ELR (cell line): ENCODE results near the gene CBLB.

ENCODE experiments used
- DNase-seq: peaks from one replicate; pipeline ENCODE4 v3.0.0-alpha.2; 2015; ENCODE audit warnings: low read depth

CBLB gene

DNA sequence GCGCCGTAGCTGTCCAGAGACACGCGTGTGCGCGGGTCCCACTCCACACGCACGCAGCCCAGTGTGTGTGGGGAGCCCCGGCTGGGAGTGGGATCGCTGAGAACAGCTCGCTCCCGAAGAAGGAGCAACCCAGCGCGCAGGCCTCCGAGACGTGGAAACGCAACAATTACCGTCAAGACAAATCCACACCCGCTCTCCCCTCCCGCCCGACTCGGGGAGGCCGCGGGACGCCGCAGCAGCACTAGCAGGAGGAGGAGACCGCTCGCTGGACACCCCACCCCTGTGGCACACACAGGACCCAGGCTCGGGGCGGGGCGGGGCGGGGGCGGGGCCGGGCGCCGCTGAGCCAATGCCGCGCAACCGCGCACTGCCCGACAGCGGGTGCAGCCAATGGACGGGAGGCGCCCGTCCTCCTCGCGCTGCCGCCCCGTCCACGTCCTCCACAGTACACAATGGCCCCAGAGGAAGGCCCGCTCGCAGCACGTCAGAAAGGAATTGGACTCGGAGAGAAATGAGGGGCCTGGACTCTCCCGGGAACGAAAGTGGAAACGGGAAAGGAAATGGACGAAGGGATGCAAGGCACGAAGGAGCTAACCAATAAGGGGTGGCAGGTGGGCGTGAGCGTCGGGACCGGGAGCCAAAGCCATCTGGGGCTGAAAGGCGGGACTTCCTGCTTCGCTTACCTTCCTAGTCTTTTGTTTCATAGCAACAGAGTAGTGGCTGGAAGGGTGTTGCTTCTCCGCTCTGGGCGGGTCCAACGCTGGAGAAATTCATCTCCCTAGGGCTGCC is at the start of gene CBLB:
CBLB (minus strand) TSS at position 271 of the 789 bp plus-strand sequence. CDS start 1,435 bp downstream, outside the sequence.
- peak; percentile 96 for DNase-seq

DNA sequence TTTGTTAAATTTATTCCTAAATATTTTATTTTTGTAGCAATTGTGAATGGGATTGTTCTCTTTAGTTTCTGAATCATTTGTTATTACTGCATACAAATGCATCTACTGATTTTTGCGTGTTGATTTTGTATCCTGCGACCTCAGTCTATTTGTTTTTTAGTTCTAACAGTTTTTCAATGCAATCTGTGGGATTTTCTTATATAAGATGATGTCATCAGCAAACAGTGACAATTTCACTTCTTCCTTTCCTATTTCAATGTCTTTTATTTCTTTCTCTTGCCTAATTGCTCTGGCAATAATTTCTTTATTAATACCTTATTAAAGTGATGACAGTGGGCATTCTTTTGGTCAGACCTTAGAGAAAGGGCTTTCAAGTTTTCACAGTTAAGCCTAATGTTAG is 48.0 kb upstream of the CBLB start:
- no peak for DNase-seq

DNA sequence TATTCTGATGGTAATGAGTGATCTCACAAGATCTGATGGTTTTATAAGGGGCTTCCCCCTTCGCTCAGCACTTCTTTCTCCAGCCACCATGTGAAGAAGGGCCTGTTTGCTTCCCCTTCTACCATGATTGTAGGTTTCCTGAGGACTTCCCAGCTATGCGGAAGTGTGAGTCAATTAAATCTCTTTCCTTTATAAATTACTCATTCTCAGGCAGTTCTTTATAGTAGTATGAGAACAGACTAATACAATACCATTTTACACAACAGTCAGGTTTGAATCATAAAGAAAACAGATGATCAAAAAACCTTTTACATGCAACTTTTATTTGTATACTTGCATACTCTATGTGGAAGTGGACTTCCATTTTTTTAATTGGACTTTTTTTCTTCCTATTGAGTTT is 46.7 kb upstream of the CBLB start:
- peak; percentile 61 for DNase-seq

DNA sequence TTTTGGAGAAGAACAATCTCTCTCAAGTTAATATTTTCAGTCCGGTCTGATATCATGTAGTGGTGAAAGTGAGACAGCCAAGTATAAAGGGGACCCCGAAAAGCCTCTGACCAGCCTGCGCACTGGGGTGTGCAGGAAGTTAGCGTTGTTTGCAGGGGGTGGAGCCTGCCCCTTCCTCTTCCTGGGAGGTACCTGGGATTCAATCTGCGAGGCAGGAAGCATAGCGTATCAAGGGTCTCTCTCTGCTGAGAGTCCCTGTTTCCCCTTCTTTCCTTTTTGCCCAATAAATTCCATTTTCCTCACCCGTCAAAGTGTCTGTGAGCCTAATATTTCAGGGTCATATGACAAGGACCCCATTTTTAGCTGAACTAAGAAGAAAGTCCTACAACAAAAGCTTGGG is 44.8 kb upstream of the CBLB start:
- DNase-seq = no peak

DNA sequence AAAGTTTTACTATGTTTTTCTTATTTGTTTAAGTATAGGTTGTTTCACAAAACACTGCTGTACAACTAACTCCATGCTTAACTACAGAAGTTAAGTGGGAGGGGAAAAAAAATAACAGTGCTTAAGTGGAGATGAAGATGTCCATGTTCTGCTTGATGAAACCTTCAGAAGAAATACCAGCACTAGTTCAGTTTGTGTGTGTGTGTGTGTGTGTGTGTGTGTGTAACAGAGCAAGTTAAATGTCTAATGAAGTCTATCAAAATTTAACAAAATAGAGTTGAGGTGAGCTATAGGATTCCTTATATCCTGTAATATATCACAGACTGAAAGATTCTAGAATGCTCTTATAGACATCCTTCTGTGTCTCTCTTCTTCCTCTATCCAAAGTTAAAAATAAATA is 44.1 kb upstream of the CBLB start:
- no peak for DNase-seq

DNA sequence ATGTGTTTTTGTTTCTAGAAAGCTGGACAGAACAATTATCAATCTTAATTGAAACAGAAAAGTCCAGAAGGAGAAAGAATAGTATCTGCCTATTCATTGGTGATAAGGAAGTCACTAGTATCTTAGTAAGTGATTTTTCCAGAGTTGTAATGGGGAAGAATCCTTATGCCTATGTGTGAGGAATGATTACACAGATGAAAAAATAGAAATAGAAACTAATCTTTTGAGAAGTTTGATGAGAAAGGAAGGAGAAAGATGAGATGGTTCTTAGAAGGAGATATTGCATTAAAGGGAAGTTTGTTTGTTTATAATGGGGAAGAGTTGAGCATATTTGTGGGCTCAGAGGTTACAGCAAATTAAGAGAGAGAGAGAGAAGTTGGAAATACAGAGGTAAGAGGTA is 42.7 kb upstream of the CBLB start:
- no peak for DNase-seq

DNA sequence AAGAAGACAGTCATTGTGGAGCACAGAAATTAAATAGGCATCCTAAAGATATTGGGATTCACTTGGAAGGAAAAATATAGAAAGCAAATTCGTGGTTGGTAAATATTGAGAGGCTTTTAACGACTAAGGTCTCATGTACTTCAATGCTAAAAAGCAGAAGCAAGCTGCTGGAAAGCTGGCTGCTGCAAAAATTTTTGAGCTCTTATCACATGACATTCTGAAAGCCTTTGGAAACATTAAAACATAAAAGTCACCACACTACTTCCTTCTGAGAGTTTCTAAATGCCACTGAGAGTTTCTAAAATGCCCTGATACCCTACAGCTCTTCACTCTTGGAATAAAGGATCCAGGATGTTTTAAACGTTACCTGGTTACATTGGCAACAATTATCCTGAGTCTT is 39.0 kb upstream of the CBLB start:
- DNase-seq = no peak

DNA sequence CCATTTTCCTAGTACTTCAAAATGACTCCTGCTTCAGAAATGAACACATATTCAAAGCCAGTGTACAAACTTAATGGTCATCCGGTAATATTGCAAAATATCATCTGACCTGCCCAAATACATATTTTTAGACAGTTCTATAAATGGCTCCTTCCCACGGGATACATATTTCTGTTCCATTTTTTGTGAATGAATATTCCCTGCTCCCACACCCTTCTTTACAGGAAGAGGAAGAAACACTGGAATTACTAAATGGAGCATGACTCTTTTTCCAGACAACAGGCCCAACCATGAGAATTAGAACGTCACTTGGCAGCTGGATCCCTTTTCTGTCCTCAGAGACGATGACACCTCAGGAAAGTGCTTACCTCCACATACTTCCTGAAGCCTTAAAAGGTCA is 38.0 kb upstream of the CBLB start:
- DNase-seq = peak; percentile 33

DNA sequence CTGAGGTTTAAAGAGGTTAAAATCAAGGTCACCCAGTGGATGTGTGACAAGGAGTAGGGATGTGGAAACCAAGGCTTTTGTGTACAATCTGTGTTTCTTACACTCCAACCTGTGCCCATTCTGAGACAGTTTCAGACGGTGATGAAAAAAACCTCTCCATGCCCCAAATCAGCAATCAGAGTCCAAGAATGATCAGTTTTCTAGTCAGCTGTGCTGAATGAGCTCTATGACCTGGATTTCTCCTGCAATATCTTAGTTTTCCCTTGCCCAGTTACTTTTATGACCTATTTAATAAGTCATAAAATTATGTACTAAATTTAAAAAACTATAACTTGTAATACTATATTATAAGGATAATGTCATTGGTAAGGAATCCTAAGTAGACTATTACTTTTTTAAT is 37.5 kb upstream of the CBLB start:
- DNase-seq = no peak

DNA sequence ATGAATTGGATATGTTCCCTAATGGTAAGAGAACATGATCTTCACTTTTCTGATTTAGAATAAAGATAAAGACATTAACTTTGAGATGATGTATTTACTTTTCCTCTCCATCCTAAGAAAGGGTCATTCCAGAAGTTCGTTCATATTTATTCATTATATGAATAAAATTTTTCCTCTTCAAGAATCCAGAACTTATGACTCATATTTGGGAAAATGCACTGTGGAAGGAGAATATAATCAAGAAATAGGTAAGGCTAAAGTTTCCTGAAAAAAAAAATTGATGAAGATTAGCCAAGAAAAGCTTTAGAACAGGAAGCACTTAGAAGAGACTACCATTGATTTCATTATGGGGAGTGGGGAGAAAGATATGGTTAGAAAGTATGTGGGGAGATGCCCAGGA is 36.5 kb upstream of the CBLB start:
- peak; percentile 5 for DNase-seq

DNA sequence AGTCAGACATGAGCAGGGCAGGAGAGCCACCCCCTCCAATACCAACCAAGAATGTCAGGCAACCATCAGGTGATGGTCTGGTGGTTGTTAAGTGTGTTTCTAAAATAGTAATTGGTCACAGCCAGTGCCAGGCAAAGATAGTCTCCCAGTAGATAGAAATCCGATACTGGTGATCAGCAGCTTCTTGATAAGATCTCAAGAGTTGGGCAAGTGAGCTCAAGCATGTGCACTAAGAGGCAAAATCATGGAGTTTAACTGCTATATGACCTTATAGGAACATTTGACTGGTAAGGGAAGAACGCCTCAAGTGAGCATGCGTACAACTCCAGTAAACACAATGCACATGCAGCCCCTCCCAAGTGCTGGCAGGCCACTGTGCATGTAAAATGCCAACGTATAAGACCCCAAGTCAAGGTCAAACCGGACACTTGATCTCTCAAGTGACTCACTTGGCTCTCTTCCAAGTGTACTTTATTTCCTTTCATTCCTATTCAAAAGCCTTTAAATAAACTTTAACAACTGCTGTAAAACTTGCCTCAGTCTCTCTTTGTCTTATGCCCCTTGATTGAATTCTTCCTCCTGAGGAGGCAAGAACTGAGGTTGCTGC is 36.0 kb upstream of the CBLB start:
- DNase-seq = peak; percentile 15

DNA sequence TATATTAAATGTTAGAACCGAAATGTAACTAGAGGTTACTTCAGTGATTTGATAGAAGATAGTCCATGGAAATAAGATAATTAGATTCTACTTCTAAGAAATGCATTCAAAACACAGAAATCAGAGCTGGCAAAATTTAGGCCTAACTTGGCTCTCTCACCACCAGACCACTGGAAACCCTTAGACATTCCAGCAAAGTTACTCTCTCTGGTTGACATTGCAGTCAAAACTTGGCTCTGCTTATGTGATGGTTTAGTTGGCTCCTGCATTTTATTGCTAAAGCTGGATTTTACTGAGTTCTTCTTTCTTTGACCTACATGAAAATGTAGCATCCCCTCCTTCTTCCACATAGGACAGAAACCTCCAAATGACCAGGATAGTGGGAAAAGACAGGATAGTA is 35.4 kb upstream of the CBLB start:
- DNase-seq = no peak

DNA sequence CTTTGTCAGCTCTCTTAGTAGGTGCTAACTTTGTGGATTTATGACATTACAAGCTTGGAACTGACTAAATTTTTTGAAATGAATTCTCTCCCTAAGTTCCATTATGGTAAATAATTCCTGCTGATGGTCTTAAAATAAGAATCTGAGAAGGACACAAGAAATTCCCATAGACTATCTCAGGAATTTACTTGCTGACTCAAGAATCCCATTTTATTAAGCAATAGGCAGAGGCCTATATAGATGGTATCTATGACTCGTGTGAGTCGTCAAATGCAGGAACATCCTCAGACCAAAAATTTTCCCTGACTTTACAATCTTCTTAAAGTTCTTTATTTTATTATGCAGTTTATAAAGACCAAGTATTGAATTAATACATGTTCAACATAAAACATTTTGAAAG is 30.7 kb upstream of the CBLB start:
- peak; percentile 61 for DNase-seq

DNA sequence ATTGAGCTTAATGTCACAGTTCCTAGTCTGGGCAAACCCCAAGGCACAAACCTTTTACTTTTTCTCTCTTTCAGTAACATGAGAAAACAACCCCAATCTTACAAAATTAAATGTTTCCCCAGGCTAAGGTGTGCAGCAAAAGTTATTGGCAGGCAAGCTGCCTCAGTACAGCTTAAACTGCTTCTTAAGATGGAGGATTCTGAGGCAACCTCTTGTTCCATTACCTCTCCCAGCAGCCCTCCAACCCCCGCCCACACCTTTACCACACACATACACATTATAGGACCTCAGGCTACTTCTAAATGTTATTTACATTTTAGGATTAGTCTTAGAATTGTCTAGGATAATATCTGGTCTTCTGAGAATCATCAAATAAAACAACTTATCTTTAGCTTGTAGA is 22.3 kb upstream of the CBLB start:
- DNase-seq = no peak

DNA sequence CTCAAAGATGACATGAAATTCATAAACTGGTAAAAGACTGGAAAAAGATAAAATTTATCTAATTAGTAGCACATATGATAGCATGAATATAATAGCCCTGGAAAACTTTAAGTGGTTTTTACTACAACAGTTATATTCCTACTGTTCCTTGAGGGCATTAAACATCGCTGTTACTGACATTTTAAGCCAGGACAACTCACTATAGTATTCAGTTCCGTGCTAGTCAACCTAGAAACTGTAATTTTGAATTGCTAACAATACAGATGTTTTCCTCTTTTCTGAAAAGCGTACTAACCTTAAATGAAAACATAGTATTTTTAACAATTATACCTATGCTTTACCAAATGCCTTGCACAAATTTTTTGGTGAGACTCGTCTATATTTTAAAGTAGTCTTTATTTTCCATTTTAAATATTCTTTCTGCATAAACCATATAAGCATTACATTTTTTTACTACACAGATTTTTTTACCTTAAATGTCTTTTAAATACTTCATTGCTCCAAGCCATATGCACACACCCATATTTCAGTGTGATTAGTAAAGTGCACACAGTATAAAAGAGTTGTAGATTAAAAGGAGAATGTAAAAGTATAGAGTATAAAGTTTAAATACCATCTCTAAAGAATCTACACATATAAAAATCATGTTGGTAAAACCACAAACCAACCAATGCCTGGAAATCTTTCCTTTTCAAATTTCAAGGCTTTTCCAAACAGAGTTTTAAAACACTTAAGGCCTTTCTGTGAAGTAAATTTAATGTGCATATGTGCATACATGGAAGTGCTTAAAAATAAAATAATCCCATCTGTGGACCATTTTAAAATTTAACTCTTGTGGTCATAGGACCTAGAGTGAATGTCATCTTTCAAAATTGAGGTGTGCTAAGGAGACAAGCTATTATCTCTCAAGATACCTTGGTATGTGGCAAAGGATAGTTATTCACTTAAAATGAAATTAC is 20.1 kb upstream of the CBLB start:
- no peak for DNase-seq

DNA sequence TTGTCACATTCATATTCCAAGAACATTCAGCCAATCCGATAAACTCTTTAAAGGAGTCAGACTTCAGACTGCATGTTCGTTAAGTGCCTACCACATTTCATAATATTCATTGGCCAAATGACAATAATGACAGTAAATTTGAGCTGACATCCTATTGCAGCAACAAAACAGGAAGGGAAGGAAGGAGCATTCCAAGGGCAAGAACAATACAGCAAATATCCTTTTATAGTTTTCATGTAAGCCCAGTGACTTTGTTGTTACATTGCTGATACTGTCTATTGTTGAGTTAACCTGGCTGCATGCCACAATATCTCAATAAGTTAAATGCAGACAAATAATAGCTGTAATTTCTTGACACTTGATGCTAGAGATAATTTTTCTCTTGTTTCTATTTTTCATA is 16.4 kb upstream of the CBLB start:
- no peak for DNase-seq

DNA sequence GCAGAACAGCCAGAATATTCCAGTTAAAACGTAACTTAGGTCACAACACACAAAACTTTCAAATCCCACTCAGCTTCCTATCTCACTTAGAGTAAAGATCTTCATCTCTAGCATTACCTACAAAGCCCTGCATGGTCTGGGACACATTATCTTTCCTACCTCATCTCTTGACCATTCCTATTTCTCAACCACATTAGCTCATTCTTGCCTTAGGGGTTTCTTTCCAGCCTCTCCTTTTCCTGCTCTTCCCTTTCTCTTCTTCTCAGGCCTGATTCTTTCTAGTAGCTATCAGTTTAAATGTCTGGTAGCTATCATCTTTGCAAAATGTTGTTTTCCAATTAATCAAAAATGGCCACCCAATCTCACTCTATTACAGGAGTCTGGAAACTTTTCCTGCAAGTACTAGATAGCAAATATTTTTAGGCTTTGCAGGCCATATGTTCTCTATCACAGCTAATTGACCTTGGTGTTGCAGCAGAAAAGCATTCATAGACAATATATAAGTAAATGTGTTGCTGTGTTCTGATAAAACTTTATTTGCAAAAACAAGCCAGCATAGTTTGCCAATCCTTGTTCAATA is 15.1 kb upstream of the CBLB start:
- peak; percentile 24 for DNase-seq

DNA sequence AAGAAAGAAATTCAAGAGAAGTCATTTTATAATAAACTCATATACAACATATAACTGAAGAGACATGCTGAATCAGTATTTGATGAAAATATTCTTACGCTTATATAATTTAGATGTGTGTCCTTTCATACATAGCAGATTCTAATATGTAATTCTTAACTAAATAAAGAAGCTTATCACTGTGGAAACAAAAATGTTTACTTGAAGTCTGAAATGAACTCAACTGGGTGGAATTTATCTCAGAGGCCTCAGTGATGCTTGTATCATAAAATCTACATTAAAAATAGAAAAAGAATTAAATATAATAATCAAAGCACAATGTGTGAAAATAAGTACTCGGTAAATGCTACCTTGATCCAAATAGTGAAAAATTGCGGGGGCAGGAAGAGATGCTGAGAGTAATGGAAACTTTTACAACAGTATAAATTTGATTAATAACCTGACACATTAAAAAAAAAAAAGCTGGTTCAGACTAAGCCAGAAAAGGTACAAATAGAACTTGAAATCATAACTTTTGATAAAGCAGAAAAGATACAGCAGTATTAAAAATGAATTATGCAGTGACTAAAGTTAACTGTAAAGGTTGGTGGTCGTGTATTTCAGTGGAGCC is 12.0 kb upstream of the CBLB start:
- DNase-seq = no peak

DNA sequence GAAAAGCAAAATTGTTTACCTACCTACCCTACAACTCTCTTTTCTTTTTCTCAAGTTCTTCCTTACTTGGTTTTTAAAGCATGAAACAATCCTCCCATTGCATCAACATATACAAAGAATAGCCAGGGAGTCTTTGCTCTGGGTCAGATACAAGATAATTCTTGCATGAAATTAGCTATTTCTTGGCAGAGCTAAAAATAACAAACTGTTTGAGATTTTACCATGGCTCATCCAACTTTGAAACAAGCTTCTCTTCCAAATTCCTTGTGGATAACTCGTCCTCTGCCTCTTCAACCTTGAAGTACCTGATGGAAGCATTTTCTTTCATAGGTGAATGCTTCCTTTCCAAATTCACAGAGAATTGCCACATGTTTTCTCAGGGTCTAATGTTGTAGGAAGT is 9.2 kb upstream of the CBLB start:
- DNase-seq = no peak

DNA sequence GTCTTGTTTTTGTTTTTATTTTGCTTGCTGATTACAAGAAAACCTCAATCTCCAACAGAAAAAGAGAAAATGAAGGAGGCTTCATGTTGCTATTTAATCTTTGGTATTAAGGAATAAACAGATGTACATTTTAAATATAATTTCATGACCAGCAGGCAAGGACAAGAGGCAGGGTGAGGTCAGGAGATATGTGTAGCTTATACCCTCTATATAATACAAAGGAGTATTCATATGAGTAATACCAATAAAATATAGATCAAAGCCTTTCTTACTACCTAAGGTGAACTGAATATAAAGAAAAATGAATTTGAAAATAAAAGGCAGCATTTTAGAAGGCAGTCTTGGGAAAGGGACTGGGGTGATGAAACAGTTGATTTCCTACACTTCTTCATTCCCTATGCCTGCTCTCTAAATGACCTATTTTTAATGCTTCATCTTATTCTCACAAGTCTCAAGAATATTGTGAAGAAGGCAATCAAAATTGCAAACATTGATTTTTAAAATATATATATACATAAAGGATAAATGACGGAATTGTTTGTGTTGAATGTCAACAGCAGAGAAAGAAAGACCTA is 8.6 kb upstream of the CBLB start:
- DNase-seq = no peak

DNA sequence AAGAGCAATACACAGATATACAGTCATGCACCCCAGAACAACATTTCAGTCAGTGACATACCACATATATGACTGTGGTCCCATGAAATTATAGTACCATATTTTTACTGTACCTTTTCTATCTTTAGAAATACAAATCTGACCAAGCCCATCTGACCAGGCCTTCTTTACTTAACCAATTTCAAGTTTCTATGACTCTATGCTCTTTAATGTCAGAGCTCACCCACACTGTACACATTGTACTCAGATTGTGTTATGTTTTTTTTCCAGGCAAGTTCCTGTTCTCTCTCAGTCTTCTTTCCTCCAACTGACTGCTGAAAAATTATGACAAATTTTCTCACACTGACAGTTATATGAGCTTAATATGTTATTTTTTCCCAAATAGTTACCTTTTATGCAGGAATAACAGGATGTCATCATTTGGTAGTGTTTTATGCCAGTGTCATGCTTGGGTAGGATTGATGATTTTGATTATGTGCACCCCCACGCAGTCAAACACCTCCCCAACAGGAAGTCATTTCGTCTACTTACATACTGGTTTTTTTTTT is 8.0 kb upstream of the CBLB start:
- no peak for DNase-seq
